HG02938 (cell line): ENCODE measurements around the gene NTRK3.

Experiments
- ATAC-seq: cut with Tn5 transposase; IDR thresholded peaks from one replicate; pipeline ENCODE4 v1.9.1; 2021; ENCODE audit warnings: mild to moderate bottlenecking, moderate library complexity; ENCODE audit not compliant: unreplicated experiment

NTRK3 gene

DNA sequence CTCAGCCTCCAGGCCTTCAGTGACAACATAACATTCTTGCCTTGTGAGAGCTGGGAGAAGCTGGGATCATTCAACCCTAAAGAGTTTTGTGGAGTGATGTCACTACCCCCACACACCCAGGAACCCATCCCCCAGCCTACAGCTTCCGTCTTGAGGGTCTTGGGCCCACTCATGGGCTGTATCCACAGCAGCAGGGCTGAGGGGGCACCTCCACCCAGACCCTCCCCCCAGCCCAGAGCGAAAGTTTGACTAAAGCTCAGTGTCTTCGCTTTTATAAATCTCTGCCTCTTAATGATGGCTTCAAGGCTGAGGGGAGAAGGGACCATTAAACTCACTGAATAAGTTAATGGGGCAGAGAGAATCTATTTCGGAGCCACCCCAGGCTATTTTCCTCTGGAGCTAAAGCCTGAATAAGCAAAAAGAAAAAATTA is 23.8 kb downstream of the NTRK3 start:
- no peak for ATAC-seq

DNA sequence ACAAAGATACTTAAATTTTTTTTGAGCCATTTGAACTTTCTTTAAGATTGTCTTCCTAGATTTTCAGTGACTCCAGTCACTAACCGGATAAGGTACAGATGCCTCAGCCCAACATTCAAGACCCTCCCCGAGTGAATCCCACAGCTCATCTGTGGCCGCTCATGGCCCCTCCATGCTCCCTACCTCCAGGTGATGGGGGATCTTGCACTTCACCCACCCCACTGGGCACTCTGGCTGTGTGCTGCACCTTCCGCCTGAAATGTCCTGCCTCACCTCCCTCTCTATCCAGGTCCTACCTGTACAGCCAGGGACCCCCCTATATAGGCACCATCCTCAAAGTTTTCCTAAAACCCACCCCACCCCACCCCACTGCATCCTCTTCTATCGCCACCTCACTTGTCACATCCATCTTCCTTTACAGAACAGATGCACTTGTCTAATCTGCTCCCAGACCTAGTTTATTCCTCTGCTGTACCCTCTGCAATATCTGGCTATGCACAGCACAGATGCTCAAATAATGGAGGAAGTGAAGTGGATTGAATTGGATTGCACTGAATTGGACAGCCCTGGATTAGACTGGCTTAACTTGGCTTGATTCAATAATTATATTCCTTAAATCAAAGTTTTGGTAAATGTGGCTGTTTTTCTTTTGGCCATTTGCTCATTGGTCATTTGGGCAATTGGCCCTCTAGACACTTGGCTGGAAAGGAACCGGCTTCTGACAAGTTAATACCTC is 24.5 kb downstream of the NTRK3 start:
- no peak for ATAC-seq

DNA sequence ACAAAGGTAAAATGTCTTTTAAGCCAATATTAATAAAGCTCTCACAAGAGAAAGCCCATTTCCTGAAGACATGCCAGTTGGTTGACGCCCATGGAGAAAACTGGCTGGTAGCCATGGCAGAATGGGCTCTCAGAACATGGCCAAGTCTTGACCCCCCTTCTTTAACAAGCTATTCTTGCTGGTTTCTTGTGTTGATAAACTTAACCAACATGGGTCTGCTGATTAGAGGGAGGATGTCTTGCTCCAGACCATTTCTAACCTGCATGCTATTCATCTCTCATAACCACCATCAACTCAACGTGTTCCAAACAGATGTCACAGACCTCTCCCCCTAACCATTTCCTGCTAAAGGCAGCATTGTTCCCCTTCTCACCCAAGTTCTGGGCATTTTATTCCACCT is 25.7 kb downstream of the NTRK3 start:
- no peak for ATAC-seq

DNA sequence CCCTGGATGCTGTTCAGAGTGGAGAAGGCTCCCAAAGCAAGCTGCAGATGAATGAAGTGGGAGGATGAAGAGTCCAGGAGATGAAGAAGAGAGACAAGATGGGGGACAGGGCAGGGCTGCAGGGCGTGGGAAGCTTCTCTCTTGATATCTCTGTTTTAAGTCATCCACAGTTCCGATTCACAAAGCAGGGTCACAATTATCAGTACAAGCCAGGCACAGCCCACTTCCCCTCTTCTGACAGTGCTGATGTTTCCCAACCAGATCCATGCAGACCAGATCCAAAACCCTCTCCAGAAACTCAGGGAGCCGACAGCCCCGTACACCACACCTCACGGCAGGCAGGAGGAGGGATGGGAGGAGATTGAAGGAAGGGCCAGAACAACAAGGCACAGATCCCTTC is 31.1 kb downstream of the NTRK3 start:
- ATAC-seq: no peak

DNA sequence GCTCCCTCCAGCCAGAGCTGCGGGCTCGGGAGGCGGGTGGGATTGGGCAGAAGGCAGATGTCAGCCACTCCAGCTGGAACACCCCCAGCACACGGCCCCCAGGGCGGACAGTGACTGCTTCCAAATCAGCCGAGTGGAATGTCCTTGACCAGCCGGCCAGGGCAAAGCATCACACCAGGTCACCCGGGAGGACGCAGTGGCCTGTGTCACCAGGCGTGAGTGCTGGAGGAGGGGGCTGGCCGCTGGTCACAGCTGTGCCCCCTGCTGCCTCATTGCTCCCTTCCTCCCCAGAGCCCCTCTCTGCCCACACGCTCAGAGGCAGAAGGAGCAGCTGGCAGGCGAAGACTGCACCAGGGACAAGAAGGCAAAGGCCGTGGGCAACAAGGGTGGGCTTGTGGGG is 33.5 kb downstream of the NTRK3 start:
- ATAC-seq: no peak

DNA sequence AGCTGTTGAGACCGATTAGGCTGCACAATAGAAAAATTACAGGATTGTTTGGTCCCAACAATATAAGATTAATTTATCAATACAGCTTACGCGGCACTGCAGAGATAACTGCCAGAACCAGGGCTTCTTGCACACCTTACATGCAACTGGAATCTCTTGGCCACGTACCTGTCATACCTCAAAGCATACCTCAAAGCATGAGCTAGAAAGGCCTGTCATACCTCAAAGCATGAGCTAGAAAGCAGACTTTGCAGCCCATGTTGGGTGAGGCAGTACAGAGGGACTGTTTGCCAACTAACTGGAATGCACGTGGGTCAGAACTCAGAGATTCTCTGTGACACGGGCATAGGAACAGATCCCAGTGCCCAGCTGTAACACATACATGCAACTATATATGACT is 34.7 kb downstream of the NTRK3 start:
- ATAC-seq: no peak

DNA sequence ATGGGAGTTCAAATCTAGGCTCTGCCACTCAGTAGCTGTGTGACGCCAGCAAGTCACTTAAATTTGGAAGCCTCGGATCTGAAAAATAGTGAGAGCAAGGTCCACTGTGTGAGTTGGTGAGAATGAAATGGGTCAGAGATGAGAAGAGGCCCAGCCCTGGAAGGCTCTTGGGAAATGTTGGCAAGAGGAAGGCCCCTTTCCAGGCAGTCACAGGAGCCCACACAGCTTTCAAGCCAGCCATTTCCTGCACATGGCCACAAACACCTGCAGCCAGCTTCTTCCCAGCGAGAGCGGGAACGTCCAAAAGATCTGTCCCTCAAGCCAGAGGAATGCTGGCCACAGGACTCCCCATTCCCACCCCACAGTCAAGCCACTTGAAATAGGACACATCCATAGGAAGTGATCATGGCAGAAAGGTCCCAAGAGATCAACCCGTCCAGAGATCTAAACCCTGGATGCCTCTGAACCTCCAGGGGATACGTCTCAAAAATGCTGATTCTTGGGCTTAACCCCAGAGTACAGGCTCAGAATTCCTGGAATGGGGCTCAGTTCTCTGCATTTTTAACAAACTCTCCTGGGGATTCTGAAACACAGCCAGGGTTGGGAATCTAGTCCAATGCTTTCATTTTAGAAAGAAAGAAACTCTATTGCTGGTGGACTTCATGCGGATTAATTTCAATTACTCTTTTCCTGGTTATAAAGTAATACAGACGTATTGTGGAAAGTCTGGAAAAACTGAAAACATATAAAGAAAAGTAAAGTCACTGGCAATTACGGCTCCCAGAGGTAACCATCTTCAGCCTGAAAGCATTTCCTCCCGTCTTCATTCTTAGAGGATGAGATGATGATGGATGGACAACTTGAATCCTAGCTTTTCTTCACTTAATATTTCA is 35.9 kb downstream of the NTRK3 start:
- ATAC-seq: no peak

DNA sequence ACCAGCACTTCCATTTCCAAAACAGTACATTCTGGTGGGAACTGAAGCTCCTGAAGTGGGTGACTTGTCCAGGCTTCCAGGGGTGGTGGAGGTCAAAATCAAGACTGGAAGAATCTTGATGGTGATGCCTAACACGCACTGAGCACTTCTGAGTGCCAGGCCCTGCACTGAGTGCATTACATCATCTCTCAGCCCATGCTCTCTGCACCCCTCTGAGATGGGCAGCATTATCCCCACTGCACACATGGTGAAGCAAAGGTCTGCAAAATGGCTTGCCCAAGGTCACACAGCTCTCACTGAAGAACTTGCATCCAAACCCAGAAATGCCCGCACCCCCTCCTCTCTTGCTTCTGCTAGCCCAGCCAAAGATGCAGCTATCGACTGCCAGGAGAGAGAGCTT is 36.9 kb downstream of the NTRK3 start:
- ATAC-seq: no peak

DNA sequence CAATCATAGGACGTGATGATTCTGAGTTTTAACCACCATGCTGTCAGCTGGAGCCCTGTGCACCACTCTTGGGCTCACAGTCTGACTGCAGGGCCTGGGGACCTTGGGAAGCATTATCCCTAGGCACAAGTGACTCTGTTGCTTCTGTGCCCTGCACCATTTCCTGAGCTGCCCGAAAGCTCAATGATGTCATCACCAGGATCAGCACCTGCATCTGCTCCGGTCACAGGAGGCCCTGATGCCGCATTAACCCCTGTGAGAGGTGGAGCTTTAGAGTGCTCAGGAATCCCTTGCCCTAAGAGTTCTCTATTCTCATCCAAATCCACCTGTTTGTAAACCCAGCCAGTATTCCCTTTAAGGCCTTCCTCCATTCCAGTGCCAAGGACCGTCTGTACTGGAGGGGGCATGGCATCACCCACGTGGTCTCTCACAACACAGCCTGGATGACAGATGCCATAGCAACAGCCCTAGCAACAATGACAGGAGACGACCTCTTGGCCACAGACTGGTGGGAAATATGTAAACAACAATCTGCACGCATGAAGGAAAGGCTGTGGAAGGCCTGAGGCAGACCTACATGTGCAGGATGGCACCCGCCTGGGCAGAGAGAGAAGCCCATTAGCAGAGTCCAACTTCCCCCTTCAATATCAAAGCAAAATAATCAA is 37.9 kb downstream of the NTRK3 start:
- no peak for ATAC-seq

DNA sequence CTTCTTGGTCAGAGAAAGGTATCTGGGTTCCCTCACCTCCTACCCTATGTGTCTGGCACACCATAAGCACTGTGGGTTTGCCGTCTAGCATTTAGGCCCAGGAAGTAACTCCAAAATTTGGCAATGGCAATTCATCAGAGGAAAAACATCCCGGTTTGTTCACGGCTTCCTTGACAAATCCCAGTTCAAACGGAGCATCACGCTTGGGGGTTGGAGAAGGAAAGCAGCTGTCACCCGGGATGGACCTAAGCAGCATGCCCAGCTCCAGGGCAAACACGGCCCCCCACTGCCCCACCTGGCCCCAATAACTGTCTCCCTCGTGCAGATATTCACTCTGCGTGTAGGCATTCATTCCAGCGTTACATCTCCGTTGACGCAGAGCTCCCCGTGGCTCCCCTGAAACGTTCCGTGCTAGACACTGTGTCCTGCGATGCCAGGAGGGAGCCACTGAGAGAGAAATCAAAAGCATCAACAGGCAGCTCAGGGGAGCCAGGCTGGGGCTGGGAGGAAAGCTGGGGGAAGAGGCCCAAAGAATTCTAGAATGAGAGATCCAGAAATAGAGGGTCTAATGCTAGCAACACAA is 41.4 kb downstream of the NTRK3 start:
- no peak for ATAC-seq

DNA sequence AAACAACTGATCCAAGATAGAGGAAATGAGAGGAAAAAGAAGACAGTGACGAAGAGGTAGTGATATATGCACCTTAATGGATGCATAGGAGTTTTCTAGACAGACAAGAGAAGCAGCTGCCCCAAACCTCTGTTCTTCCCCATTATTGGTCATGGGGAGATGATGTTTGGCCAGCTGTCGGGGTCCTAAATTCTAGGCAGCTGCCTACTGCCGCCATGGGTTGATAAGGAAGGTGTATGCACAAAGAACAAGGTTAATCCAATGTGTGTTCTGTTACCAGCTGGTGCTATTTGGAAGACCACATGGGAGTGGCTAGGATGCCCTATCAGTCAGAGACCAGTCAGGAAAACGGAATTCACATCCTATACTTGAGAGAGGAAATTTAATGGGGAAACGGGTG is 47.4 kb downstream of the NTRK3 start:
- ATAC-seq: no peak

DNA sequence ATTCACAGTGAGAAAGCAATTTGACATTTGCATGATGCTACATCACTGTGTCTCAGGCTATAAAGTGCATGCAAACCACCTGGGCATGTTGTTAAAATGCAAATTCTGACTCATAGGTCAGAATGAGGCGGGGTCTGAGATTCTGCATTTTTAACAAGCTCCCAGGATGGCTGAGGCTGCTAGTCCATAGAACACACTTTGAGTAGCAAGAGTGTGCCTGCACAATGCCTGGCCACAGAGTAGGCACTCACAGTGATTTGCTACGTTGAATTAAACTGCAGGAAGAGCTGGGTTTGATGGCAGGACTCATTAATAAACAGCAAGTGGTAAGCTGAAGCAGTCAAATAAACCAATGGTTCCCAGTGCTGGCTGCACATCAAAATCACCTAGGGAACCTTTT is 48.1 kb downstream of the NTRK3 start:
- ATAC-seq: no peak

DNA sequence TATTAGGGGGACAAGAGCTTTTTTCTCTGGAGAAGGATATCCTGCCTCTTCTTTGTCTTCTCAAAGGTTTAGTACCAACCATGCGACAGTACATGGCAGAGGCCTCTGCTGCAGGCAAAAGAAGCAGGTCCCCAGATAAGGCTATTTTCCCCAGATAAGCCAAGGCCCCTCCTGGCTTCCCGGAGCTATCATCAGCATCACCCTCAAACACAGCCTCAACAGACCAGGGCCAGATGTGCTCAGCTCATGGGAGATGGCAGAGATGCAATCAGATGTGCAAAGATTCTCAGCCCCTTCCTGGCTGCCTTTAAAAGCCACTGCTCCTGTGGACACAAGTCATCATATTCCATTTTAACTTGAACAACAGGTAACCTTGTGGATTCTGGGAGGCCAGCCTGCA is 49.0 kb downstream of the NTRK3 start:
- no peak for ATAC-seq

DNA sequence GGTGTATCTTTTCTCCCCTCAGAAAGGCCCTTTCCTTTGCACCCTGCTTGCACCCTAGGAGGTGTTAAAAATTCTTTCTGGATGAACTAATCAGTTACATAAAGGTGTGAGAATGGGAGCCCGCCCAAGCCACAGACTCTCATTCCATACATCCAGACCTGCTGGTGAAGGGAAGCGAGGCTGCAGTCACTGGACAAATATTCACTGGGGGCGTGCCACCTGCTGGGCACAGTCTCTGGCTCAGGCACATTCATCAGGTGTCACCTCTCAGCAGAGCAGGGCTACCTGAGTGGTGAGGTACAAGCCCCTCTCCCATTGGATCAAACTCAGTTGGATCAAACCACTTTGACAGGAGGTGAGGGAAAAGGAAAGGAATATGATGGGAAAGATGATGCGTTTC is 52.0 kb downstream of the NTRK3 start:
- no peak for ATAC-seq

DNA sequence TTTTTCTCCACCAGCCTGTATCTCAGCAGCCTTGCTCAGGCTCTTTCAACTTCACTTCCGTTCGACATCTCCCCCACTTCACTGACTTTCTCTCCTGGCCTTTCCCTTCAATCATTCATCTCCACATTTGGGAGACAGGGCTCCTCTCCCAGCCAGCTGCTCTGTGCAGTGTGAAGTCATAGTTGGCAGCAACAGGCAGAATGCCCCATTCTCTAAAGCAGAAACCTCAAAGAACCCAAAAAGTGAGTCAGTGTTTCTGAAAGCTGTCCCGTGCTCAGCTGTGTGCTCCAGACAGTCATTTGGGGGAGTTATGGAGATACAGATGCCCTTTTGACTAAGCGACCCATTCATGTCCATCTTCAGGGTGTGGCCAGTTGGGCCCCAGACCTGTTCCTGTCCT is 54.3 kb downstream of the NTRK3 start:
- ATAC-seq: no peak

DNA sequence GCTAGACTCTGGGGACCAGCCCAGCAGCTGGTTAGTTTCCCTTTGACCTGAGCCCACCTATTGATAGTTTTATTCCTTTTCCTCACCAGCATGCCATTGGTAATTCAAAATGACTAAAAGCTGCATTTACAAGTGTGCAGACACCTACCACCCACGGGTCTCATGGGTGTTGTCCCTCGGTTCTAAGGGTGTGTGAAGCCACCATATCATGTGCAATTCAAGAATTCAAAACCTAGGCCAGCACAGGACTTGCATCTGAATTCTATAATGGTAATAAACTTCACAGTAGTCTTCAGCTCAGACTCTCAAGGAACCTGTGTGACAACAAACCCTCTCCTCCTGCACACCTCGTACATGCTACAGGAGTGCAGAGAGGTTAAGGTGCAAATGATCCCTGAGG is 55.3 kb downstream of the NTRK3 start:
- ATAC-seq: no peak

DNA sequence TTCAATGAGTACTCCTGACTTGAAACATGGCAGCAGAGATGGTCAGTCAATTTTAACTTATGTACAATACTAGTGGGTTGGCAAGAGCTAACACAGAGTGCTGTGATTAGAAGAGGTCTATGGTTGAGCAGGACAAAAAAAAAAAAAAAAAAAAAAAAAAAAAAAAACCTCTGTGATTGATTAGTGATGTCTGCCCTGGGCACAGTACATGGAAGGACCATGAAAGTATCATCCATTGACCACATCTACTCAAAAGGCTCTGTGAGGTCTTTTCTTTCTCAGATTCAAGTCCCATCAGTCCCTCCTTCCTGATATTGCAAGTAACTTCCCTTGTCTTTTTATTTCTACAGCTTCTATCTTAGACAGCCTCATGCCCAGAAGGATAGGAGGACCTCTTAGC is 59.6 kb downstream of the NTRK3 start:
- ATAC-seq: no peak

DNA sequence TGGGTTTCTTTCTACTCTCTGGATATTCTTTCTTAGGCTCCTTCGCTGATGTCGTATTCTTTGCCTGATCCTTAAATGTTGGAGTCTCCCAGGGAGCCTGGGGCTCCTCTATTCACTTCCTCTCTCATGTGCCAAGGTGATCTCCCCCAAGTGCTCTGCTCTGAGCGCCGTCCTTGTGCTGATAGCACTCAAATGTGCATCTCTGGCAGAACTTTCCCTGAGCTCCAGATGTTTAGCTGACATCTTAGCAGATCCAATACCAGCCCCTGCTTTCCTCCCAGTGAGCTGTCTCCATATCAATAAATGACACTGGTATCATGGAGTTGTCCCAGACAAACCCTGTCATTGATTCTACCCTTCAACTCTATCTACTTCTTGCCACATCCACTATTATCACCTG is 62.4 kb downstream of the NTRK3 start:
- ATAC-seq: no peak

DNA sequence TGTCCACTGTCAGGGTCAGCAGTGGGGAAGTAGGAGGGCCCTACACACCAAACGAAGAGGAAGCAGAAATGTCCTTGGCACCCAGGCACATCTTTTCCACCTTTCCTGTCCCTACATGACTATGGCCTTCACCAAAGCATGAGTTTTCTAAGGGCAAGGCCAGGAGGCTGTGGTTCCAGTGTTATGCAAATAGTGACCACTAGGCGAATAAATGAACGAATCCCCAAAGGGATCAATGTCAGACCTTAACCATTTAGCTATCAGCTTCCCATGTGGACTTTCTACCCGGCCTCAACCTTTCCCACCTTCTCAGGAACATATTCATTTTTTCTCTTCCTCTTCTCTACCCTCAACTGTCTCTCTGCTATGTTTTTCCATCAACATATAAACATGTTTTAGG is 63.1 kb downstream of the NTRK3 start:
- no peak for ATAC-seq

DNA sequence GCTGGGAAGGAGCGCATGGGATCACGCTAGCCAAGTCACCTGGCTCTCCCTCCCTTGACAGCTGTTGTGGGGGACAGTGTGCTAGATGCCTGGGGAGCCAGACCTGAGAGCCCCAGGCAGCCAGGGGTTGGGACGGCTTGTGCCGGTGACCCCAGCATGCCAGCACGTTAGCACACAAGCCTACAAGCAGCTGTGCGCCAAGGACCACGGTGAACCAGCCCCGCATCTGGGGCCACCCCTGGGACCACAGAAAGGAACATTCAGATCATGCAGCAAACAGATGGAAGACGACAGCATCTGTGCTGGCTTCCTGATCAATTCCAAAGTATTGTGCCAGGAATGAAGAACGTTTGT is 64.8 kb downstream of the NTRK3 start:
- ATAC-seq: no peak

DNA sequence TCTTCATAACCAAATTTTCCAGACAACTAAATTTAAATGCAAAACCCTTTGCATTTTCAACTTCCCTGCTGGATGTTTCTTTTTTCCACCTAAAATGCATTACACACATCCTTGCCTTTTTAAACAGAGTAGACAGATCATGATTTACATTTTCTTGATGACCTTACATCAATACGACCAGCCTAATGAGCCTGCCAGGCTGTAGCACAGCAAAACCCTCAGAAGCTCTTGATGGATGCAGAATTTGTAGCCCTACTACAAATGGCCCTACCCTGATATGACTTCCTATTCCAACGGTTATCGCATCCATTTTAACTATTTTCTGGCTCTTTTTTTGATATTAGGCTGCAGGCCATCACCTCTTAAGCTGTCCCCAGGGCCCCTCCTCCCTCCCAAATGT is 66.3 kb downstream of the NTRK3 start:
- no peak for ATAC-seq

DNA sequence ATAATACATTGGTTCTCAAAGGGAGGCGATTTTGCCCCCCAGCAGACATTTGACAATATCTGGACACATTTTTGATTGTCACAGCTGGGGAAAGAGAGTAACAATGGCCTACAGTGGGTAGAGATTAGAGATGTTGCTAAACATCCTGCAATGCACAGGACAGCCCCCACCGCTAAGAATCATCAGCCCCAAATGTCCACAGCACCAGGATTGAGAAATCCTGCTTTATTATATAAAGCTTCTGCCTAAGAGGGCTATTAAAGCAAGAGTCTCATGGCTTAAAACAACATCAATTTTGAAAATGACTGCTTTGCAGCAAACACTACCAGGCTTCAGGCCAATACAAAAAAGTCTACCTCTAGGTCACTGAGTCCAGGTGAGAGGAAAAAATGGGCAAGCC is 68.2 kb downstream of the NTRK3 start:
- no peak for ATAC-seq
